ENCODE data around the gene DENND5B.
"Not testable (repeated sequence)": the region's sequence is repeated elsewhere in the genome, so short reads cannot be mapped to it uniquely, and the experiment has no call there.

Gene DENND5B

GRCh38 chr12:31591380-31591901 is 505 bp upstream of the DENND5B start:
- DNase-seq (ENCODE audit: low read depth), result no peak

GRCh38 chr12:31589904-31590641 is 863 bp downstream of the DENND5B start:
- no peak for DNase-seq (ENCODE audit: low read depth)

- DNase-seq (ENCODE audit: low read depth), result no peak
These were observed 1.4 kb downstream of the DENND5B start for GRCh38 chr12:31589598-31589903.

GRCh38 chr12:31588976-31589375 is 2.0 kb downstream of the DENND5B start:
- no peak for DNase-seq (ENCODE audit: low read depth)

- no peak for DNase-seq (ENCODE audit: low read depth)
These were observed 4.2 kb downstream of the DENND5B start for GRCh38 chr12:31586728-31587127.

- no peak for DNase-seq (ENCODE audit: low read depth)
These were observed 5.0 kb downstream of the DENND5B start for GRCh38 chr12:31585895-31586294.

GRCh38 chr12:31585271-31585670 is 5.7 kb downstream of the DENND5B start:
- no peak for DNase-seq (ENCODE audit: low read depth)

- no peak for DNase-seq (ENCODE audit: low read depth)
These were observed 6.2 kb downstream of the DENND5B start for GRCh38 chr12:31584782-31585181.

GRCh38 chr12:31583878-31584277 is 7.1 kb downstream of the DENND5B start:
- DNase-seq (ENCODE audit: low read depth), result no peak

- no peak for DNase-seq (ENCODE audit: low read depth)
These were observed 8.8 kb downstream of the DENND5B start for GRCh38 chr12:31582155-31582554.

- DNase-seq (ENCODE audit: low read depth), result no peak
These were observed 12.3 kb downstream of the DENND5B start for GRCh38 chr12:31578632-31579031.

- DNase-seq (ENCODE audit: low read depth), result no peak
These were observed 15.9 kb downstream of the DENND5B start for GRCh38 chr12:31574803-31575575.

GRCh38 chr12:31574367-31574766 is 16.6 kb downstream of the DENND5B start:
- not testable (repeated sequence) for DNase-seq (ENCODE audit: low read depth)

- DNase-seq (ENCODE audit: low read depth), result no peak
These were observed 17.9 kb downstream of the DENND5B start for GRCh38 chr12:31572900-31573600.

GRCh38 chr12:31570880-31571279 is 20.1 kb downstream of the DENND5B start:
- DNase-seq (ENCODE audit: low read depth), result no peak

GRCh38 chr12:31569517-31569916 is 21.4 kb downstream of the DENND5B start:
- DNase-seq (ENCODE audit: low read depth), result not testable (repeated sequence)

GRCh38 chr12:31568498-31568897 is 22.4 kb downstream of the DENND5B start:
- DNase-seq (ENCODE audit: low read depth), result no peak

GRCh38 chr12:31567029-31567428 is 23.9 kb downstream of the DENND5B start:
- DNase-seq (ENCODE audit: low read depth), result no peak

GRCh38 chr12:31566547-31566946 is 24.4 kb downstream of the DENND5B start:
- no peak for DNase-seq (ENCODE audit: low read depth)

GRCh38 chr12:31562594-31563328 is 28.2 kb downstream of the DENND5B start:
- no peak for DNase-seq (ENCODE audit: low read depth)

GRCh38 chr12:31560516-31560915 is 30.4 kb downstream of the DENND5B start:
- no peak for DNase-seq (ENCODE audit: low read depth)

- no peak for DNase-seq (ENCODE audit: low read depth)
These were observed 32.4 kb downstream of the DENND5B start for GRCh38 chr12:31558521-31558920.

Data from stimulated activated CD8-positive, alpha-beta memory T cell treated with anti-CD3 and anti-CD28 coated beads, Interleukin-15, amount 100 ng/mL, for 1 hour (primary cell).